Activated T-helper 1 cell treated with anti-CD3 and anti-CD28 coated beads, Interleukin-2, amount 50 U/mL, for 16 hours (primary cell): ENCODE data around the gene FN3K.

Experiments
- DNase-seq, 2 donors: peaks; one replicate each; pipeline ENCODE4 v3.0.0-alpha.2; 2020; ENCODE audit warnings: low read depth in 1 of 2, low spot score in 1 of 2

Gene FN3K

GRCh38 chr17:82734987-82735866, at the start of gene FN3K:
Gene FN3K (plus strand): TSS chr17:82735615. CDS start chr17:82735637, 22 bp downstream.
- DNase-seq = peak in 1 of 2 donors; percentile 15

GRCh38 chr17:82686366-82687324, 48.8 kb upstream of the FN3K start:
- DNase-seq = no peak

GRCh38 chr17:82687375-82687861, 48.0 kb upstream of the FN3K start:
- DNase-seq = no peak

GRCh38 chr17:82687871-82688270, 47.5 kb upstream of the FN3K start:
- no peak for DNase-seq

- DNase-seq = no peak
These were observed 46.3 kb upstream of the FN3K start for GRCh38 chr17:82689077-82689476.

GRCh38 chr17:82690786-82691489, 44.5 kb upstream of the FN3K start:
- DNase-seq = no peak

GRCh38 chr17:82691714-82692113, 43.7 kb upstream of the FN3K start:
- no peak for DNase-seq

- DNase-seq = no peak
These were observed 43.1 kb upstream of the FN3K start for GRCh38 chr17:82692268-82692667.

GRCh38 chr17:82693168-82693867, 42.1 kb upstream of the FN3K start:
- no peak for DNase-seq

- DNase-seq = no peak
These were observed 40.8 kb upstream of the FN3K start for GRCh38 chr17:82694647-82695046.

- no peak for DNase-seq
These were observed 39.2 kb upstream of the FN3K start for GRCh38 chr17:82696259-82696658.

GRCh38 chr17:82696916-82697807, 38.3 kb upstream of the FN3K start:
- DNase-seq = no peak

GRCh38 chr17:82697808-82698064, 37.7 kb upstream of the FN3K start:
- no peak for DNase-seq

- DNase-seq = peak; percentile 98
These were observed 37.1 kb upstream of the FN3K start, which contains the start of gene RAB40B for GRCh38 chr17:82698065-82698973. Gene RAB40B (minus strand): TSS chr17:82698698. CDS start chr17:82698596, 102 bp downstream.

- DNase-seq = no peak
These were observed 36.4 kb upstream of the FN3K start for GRCh38 chr17:82698974-82699442.

- DNase-seq = no peak
These were observed 35.9 kb upstream of the FN3K start for GRCh38 chr17:82699551-82699950.

- DNase-seq = no peak
These were observed 33.0 kb upstream of the FN3K start for GRCh38 chr17:82702231-82702927.
